Measurements from ENCODE around the gene NRG3.

DNA sequence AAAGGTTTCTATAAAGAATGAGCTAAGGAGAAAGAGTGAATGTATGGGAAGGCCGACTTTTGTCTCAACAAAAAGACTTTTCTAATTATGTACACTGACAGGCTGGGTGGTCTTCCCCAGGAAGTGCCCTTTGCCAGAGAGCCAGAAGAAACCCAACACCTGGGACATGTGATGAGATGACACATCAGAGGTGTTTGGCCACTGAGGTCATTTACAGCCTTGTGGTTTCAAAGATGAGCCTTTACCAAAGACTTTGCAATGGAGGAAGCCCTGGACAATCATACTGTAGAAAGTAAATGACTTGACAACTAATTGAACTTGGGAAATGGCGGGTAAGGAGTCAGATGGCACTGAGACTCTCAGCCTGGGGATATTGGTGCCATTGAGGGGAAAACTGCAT is 3.4 kb upstream of the NRG3 start:
- TF ChIP-seq, protein P1, sequence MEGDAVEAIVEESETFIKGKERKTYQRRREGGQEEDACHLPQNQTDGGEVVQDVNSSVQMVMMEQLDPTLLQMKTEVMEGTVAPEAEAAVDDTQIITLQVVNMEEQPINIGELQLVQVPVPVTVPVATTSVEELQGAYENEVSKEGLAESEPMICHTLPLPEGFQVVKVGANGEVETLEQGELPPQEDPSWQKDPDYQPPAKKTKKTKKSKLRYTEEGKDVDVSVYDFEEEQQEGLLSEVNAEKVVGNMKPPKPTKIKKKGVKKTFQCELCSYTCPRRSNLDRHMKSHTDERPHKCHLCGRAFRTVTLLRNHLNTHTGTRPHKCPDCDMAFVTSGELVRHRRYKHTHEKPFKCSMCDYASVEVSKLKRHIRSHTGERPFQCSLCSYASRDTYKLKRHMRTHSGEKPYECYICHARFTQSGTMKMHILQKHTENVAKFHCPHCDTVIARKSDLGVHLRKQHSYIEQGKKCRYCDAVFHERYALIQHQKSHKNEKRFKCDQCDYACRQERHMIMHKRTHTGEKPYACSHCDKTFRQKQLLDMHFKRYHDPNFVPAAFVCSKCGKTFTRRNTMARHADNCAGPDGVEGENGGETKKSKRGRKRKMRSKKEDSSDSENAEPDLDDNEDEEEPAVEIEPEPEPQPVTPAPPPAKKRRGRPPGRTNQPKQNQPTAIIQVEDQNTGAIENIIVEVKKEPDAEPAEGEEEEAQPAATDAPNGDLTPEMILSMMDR (IDR thresholded peaks at IDR 0.05), result no peak
- TF ChIP-seq POLR2A (IDR thresholded peaks at IDR 0.05), result no peak

All from testis (tissue), 2 donors.